Superior temporal gyrus (tissue), 1 donor: ENCODE measurements around the gene CA5A.
"Not testable (repeated sequence)": the region's sequence is repeated elsewhere in the genome, so short reads cannot be mapped to it uniquely, and the experiment has no call there.

Experiments used
- DNase-seq: peaks from one replicate; pipeline ENCODE4 v3.0.0-alpha.2; 2016; ENCODE audit errors: extremely low spot score

CA5A gene

GRCh38 chr16:87936375-87937230 lies at the start of gene CA5A:
TSS of gene CA5A (minus strand) at chr16:87936529. CDS start at chr16:87936450, 79 bp downstream.
- no peak for DNase-seq

DNA sequence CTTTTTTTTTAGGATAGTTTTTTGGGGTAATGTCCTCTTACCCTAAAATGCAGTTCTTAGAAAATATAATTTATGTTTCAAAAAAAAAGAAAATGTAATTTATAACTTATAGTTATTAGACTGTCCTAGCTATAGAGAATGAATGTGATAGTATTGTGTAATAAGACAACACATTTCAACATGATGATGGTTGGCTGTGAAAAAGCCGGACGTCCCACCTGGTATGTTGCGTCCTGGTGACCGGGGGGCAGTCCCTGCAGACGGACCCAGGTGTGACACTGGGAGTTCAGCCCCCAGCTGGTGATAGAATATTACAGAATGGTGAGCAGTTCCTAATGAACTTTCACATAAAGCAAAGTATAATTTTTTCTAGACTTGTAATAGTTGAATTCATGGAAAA lies 49.2 kb upstream of the CA5A start:
- DNase-seq: not testable (repeated sequence)

DNA sequence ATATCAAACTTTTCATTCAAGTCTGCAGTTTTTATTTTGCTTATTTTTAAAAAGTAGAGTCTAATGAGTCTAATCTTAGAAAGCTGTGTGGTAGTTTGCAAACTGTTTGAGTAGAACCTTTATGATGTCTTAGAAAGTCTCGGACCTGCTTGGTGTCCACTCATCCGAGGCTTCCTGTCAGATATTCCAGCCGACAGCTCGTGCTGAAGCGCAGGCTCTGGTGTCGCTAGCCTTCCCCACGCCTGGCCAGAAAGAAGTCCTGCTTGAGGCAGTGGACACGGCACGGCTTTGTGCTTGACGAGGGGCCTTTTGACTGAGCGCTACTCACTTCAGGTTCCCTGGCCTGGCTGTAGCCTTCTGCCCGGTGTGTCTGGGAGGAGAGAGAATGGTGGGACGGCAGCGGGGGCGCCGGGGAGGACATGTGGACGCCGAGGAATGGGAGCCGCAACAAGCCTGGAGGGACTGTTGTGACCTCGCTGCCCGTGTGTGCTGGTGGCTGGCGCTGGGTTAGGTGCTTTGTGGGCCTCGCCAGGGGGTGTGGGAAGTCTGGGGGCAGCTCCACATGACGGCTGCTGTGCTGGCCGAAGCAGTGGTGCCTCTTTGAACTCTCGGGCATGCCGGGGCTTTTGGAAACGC lies 48.4 kb upstream of the CA5A start:
- DNase-seq: no peak

- DNase-seq: not testable (repeated sequence)
These were observed 47.9 kb upstream of the CA5A start for GRCh38 chr16:87984180-87984579.

- DNase-seq: not testable (repeated sequence)
These were observed 47.4 kb upstream of the CA5A start for GRCh38 chr16:87983737-87984097.

DNA sequence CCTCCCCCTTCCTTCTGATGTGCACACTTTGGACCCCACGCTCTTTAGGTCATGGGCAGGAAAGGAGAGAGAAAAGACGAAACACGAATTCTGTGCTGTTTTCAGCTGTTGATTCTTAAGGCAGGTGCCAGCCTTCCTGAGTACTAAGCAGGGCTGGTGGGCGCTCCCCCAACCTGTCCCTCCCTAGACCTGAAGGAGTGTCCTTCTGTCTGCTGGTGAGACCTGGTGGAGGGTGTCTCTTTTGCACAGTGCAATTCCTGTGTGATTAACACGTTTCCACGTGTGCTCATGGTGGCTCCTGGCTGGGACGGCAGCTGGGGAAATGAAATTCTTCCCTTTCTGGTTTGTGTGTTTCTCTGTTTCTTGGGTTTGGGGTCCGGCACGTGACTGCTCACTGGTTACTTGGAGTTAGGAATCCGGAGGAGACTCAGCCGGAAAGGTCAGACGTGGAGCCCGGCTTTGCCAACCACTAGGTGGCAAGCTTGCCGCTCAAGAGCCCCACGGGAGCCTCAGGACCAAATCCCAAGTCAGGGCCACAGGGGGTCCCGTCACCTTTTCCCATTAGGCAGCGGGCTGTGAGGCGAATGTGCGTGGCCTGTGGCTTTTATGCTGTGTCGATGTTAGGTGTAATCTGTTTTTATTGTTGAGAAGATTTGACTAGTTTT lies 46.9 kb upstream of the CA5A start:
- DNase-seq: not testable (repeated sequence)

DNA sequence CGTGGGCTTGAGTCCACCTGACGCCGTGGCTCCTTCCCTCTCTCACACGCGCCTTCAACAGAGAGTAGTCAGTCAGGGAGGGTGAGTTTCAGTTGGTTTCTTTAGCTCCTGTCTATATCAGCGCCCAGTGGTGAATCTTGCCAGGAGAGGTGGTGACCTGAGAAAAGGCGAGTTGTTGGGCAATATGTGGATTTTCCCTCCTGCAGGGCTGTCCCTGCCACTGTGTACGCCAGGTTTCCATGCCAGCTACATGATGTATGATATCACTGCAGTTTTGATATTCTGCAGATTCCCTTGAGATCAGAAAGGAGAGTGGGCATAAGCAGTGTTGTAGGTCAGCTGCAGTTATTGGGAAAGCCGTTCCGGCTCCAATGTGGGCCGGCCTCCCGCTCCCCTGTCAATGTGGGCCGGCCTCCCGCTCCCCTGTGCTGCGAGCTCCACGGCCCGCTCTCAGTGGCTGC lies 46.3 kb upstream of the CA5A start:
- no peak for DNase-seq

DNA sequence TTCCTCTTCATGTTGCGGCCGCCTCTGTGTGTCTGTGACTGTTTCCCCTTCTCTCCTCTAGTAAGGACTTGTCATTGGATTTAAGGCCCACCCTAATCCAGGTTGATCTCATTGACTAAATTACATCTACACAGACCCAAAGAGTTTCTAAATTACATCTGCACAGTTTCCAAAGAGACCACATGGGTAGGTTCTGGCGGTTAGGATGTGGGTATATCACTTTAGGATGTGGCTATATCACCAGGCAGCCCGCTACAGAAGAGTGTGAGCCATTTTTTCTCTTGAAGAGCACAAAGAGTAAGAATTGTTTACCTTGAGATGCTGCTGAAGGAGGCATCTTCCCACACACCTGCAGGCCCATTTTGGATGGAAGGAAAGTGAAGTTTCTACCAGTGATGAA lies 45.0 kb upstream of the CA5A start:
- not testable (repeated sequence) for DNase-seq

DNA sequence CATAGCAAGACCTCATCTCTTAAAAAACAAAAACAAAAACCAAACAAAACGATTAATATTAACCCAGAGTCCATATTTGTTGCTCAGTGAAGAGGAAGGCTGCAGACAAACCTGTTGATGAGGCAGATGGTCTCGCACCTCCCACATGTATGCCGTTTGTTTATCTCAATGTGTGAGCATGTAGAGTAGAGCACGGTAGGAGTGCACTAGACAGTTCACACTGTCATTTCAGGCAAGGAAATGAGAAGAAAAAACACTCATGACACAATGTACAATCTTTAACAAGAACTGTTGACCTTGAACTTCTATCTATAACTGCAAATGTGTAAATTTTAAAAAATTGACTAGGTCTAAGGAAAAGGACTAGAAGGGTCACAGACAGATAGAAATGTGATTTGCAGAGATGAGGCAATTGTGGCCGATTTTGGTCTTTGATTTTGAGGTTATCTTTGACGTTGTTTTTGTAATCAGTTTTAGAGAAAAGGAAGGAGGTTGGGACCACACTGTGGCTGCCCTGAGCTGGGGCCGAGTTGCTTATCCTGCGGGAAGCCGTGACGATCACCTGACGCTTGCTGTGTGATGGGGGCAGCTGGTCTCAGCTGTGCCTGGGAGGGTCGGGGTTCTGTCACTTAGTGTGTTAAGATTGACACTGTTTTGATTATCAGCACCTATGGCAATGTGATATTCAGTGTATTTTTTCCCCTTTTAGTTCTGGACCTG lies 43.7 kb upstream of the CA5A start:
- not testable (repeated sequence) for DNase-seq

DNA sequence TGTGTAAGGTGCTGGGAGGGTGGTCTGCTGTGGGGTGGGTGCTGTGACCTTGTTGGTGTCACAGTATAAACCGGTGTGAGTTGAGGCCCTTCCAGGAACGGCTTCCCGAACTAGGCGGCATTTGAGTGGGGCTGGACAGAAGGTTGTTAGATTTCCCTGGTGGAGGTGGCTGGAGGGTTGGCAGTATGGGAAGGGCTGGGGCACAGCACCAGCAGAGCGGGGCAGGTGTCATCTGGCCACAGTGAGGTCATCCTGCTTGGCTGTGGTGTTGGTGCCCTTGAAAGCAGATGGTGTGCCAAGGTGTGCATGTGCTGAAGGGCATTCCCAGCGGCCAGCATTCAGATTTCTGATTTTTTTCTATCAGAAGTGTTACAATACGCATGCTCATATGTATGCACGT lies 43.0 kb upstream of the CA5A start:
- no peak for DNase-seq

- no peak for DNase-seq
These were observed 41.8 kb upstream of the CA5A start for GRCh38 chr16:87978127-87978526.

- DNase-seq: no peak
These were observed 40.3 kb upstream of the CA5A start for GRCh38 chr16:87976665-87977064.

DNA sequence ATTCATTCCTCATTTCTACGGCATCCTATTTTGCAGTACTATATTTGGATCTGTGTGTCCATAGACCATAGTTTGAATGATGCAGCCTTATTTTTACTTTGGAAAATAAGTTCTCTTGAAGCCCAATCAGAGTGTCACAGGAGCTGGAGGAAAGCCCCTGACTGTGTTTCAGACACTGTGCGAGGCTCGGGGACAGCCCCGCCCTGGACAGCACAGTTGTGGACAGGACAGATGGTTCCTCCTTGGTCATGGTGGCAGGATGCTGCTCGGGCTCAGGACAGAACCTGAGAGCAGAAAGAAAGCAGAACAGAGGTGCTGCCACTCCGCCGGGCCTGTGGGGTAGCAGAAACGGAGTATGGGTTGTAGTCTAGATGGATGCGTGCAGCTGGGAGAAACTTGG lies 37.8 kb upstream of the CA5A start:
- DNase-seq: no peak

DNA sequence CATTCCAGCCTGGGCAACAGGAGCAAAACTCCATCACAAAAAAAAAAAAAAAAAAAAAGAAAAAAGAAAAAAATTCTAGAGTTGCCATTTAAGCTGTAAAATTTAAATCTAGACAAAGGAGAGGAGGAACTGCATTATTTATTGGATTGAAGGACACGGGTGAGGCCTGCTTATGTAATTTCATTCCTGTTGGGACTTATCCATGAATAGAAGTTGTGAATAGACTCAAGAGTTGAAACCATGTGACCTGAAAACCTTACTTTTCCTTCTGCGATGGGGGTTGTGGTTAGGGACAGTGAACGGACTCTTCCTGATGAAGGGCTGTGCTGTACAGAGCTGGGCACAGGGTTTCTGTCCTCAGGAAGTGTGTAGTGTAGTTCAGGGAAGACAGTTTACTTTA lies 37.4 kb upstream of the CA5A start:
- no peak for DNase-seq

DNA sequence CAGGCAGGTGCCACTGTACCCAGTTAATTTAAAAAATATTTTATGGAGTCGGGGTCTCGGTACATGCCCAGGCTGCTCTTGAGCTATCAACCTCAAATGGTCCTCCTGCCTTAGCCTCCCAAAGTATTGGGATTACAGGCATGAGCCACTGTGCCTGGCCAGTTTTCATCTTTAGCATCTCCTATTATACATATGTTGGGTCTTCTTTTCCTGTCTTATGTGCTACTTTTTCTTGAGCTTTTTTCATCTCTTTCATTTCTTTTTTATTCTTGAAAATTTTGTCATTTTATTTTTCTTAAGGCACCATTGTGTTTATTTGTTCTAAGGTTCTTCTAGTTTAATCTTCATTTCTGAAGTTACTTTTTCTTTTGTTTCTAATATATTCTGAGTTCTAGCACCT lies 35.6 kb upstream of the CA5A start:
- no peak for DNase-seq

DNA sequence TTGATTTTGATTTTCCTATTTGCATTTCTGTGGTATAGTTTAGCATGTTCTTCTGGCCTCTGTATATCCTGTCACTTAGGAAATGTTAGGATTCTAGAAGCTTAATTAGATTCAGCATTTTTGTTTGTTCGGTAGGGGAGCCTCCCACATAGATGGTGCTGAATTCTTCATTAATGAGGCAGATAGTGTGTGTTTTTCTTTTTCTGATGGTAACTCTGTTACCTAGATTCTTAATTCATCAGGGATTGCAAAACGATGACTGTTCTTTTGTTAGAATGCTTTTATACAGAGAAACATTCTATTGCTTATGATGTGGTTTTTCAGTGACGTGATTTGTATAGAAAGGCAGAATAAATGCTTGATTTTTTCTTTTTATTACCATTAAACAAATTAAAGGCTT lies 33.9 kb upstream of the CA5A start:
- DNase-seq: no peak

DNA sequence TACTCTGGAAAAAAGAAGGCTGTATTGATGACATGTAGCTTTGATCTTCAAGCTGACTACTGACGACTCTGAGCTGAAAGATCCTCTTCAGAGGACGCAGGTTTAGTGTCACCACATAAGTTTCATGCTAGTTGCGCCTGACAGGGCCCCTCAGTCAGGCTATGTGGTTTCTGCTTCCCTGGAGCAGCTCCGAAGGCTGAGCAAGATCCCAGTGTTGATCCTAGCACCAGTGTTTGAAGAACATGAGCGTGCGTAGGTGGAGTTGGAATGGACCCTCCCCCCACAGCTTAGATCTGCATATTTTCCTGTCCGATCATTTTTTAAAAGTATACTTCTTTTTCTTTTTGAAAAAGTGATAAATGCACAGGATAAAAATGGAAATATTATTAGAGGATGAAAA lies 32.2 kb upstream of the CA5A start:
- DNase-seq: no peak

GRCh38 chr16:87966685-87967185 lies 30.4 kb upstream of the CA5A start:
- no peak for DNase-seq

GRCh38 chr16:87966064-87966645 lies 29.8 kb upstream of the CA5A start:
- no peak for DNase-seq

DNA sequence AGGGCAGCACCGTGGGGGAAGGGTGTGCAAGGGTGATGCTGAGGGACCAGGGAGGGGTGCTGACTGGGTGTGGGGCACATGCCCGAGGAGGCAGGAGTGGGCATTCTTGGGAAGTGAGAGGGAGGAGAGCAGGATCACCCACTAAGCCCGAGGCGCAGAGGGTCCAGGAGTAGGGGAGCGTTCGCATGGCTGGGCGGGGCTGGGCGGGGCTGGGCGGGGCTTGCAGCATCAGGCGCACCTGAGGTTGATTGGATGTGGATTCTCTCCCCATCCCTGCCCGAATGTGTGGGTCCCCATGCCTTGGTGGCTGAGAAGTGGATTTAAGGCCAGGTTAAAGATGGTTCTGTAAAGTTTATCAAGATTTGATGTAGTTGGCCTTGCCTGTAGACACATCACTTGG lies 29.1 kb upstream of the CA5A start:
- no peak for DNase-seq

- DNase-seq: no peak
These were observed 27.8 kb upstream of the CA5A start for GRCh38 chr16:87964049-87964659.
